HEK293T (cell line): ENCODE data around the gene GGA1.

Experiments
- BHLHE40 ChIP-seq: fragments of 450-650 bp; IDR thresholded peaks from 2 replicates; pipeline ENCODE4 v1.6.1; 2016; ENCODE audit warnings: mild to moderate bottlenecking, moderate library complexity, borderline replicate concordance
- FOXM1 ChIP-seq: fragments of 450-650 bp; IDR thresholded peaks from 2 replicates; pipeline ENCODE4 v1.6.1; 2017; ENCODE audit warnings: mild to moderate bottlenecking, borderline replicate concordance
- HDGF ChIP-seq: fragments of 450-650 bp; IDR thresholded peaks from 2 replicates; pipeline ENCODE4 v1.6.1; 2017; ENCODE audit warnings: antibody characterized with exemption, borderline replicate concordance
- L3MBTL2 ChIP-seq: fragments of 450-650 bp; conservative IDR thresholded peaks from 2 replicates; pipeline ENCODE4 v1.6.1; 2016; ENCODE audit warnings: mild to moderate bottlenecking
- LEF1 ChIP-seq: fragments of 450-650 bp; IDR thresholded peaks from 2 replicates; pipeline ENCODE4 v1.6.1; 2017; ENCODE audit warnings: mild to moderate bottlenecking, borderline replicate concordance
- PKNOX1 ChIP-seq: fragments of 450-650 bp; IDR thresholded peaks from 2 replicates; pipeline ENCODE4 v1.6.1; 2016
- SP1 ChIP-seq: fragments of 450-650 bp; IDR thresholded peaks from 2 replicates; pipeline ENCODE4 v1.6.1; 2017
- TARDBP ChIP-seq: fragments of 450-650 bp; IDR thresholded peaks from 2 replicates; pipeline ENCODE4 v1.6.1; 2016

DNA sequence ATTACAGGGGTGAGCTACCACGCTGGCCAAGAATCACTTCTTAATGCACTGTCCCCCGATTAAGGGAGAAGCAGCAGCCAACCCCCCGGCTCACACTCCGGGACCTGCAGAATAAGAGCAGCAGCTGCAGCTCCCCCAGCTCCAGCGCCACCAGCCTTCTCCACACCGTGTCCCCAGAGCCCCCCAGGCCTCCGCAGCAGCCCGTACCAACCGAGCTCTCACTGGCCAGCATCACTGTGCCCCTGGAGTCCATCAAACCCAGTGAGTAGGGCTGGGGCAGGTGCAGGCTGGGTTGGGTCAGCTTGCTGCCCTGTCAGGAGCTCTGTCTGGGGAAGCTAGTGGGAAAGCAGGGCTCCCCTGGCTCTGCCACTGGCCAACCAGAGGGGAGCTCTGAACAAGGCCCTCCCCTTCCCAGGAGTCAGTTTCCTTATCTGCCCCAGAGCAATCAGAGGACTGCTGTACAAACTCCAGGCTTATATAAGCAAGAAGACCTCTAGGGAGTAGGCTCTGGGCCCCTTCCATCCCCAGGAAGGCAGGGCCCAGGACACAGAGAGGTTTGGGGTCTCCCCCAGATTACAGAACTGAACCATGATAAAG, 22.3 kb downstream of the GGA1 start:
- no peak for TF ChIP-seq HDGF
- TF ChIP-seq L3MBTL2: no peak
- no peak for TF ChIP-seq FOXM1
- TF ChIP-seq PKNOX1: no peak
- TF ChIP-seq BHLHE40: no peak
- no peak for TF ChIP-seq SP1
- TF ChIP-seq TARDBP: no peak
- TF ChIP-seq LEF1: no peak
